SK-N-SH (cell line): Measurements from ENCODE around the gene NSRP1. TPM values are rescaled to one million over a fixed set of nuclear protein-coding genes. Genes with fewer than 3 reads are reported as not detected.

Experiments
- CTCF ChIA-PET: fragments of 300-600, 350-600 bp; formaldehyde crosslinking; extraction: SDS; loops from one replicate; lab custom pipeline; 2021; lab: Yijun Ruan, JAX
- POLR2A ChIA-PET: fragments of 350-600 bp; sonication (Branson Sonifier 250); formaldehyde crosslinking; extraction: SDS; loops from one replicate; lab custom pipeline; 2020; ENCODE audit warnings: antibody characterized with exemption, inconsistent platforms; lab: Yijun Ruan, JAX
- DNase-seq: peaks from one replicate; pipeline ENCODE4 v3.0.0; 2012
- H2AFZ ChIP-seq: fragments of 200-600 bp; sonication (generic); 2 replicates; pipeline ENCODE4 v1.8.1; 2016; ENCODE audit warnings: antibody characterized with exemption, mild to moderate bottlenecking, low read depth
- H3F3A ChIP-seq: fragments of 200-600 bp; sonication (generic); replicated peaks from 2 replicates; pipeline ENCODE3; 2016; ENCODE audit warnings: antibody characterized with exemption, mild to moderate bottlenecking; ENCODE audit not compliant: insufficient read depth
- H3K27ac ChIP-seq, 2 experiments: fragments of 200-500 bp in 1 of 2; fragments of 200-600 bp in 1 of 2; sonication (Bioruptor generic) in 1 of 2; sonication (generic), shearing (Covaris generic) in 1 of 2; 2 replicates each; pipeline versions ENCODE4 v1.5.1 to v1.6.1; 2014 to 2016; ENCODE audit warnings: low read depth in 2 of 2, inconsistent platforms in 1 of 2, low read length in 1 of 2, mild to moderate bottlenecking in 1 of 2, mixed read lengths in 1 of 2
- H3K27me3 ChIP-seq: fragments of 200-600 bp; sonication (generic), shearing (Covaris generic); 2 replicates; pipeline ENCODE4 v1.6.1; 2016; ENCODE audit warnings: mixed run types; ENCODE audit not compliant: insufficient read depth
- H3K36me3 ChIP-seq, 2 experiments: fragments of 200-500 bp in 1 of 2; fragments of 200-600 bp in 1 of 2; sonication (Bioruptor generic) in 1 of 2; sonication (generic) in 1 of 2; replicated peaks in 1 of 2; 2 replicates each; pipeline versions ENCODE3 to v1.5.1; 2014 to 2016; ENCODE audit warnings: low read length in 1 of 2, mild to moderate bottlenecking in 1 of 2; ENCODE audit not compliant: insufficient read depth in 2 of 2, control insufficient read depth in 1 of 2
- H3K4me1 ChIP-seq, 2 experiments: fragments of 200-500 bp in 1 of 2; fragments of 200-600 bp in 1 of 2; sonication (Bioruptor generic) in 1 of 2; sonication (generic), shearing (Covaris generic) in 1 of 2; 2 replicates each; pipeline versions ENCODE4 v1.5.1 to v1.6.1; 2014 to 2016; ENCODE audit warnings: low read depth in 1 of 2, low read length in 1 of 2, mixed run types in 1 of 2; ENCODE audit not compliant: insufficient read depth in 2 of 2, control insufficient read depth in 1 of 2
- H3K4me2 ChIP-seq: fragments of 200-600 bp; sonication (generic), shearing (Covaris generic); 2 replicates; pipeline ENCODE4 v1.6.1; 2017; ENCODE audit warnings: mixed run types
- H3K4me3 ChIP-seq, 2 experiments: fragments of 200-500 bp in 1 of 2; fragments of 200-600 bp in 1 of 2; sonication (Bioruptor generic) in 1 of 2; sonication (generic), shearing (Covaris generic) in 1 of 2; 2 replicates each; pipeline versions ENCODE4 v1.5.1 to v1.8.1; 2014 to 2016; ENCODE audit warnings: low read depth in 2 of 2, inconsistent platforms in 1 of 2, low read length in 1 of 2, mild to moderate bottlenecking in 1 of 2, mixed read lengths in 1 of 2, moderate library complexity in 1 of 2
- H3K79me2 ChIP-seq: fragments of 200-600 bp; sonication (generic); 2 replicates; pipeline ENCODE4 v1.8.1; 2017; ENCODE audit warnings: mild to moderate bottlenecking; ENCODE audit not compliant: insufficient read depth
- H3K9ac ChIP-seq: fragments of 200-600 bp; sonication (generic); 2 replicates; pipeline ENCODE4 v1.6.1; 2017; ENCODE audit warnings: mixed run types
- H3K9me2 ChIP-seq: fragments of 200-600 bp; sonication (generic); 2 replicates; pipeline ENCODE4 v1.6.1; 2017; ENCODE audit warnings: mixed run types
- H3K9me3 ChIP-seq: fragments of 200-600 bp; sonication (generic); 2 replicates; pipeline ENCODE4 v1.6.1; 2017; ENCODE audit warnings: mixed run types, mild to moderate bottlenecking, moderate library complexity
- H4K20me1 ChIP-seq: fragments of 200-600 bp; sonication (generic); 2 replicates; pipeline ENCODE4 v1.6.1; 2017; ENCODE audit warnings: mild to moderate bottlenecking, mixed run types; ENCODE audit not compliant: insufficient read depth
- FOSL2 ChIP-seq: IDR thresholded peaks from 2 replicates; pipeline ENCODE4 v1.4.0; 2012; ENCODE audit warnings: low read depth, mild to moderate bottlenecking, moderate library complexity, borderline replicate concordance
- JUND ChIP-seq: IDR thresholded peaks from 2 replicates; pipeline ENCODE4 v1.4.0; 2012
- NFIC ChIP-seq: IDR thresholded peaks from 2 replicates; pipeline ENCODE4 v1.4.0; 2012; ENCODE audit warnings: borderline replicate concordance
- PBX3 ChIP-seq: IDR thresholded peaks from 2 replicates; pipeline ENCODE4; 2012
- REST ChIP-seq: IDR thresholded peaks from 2 replicates; pipeline ENCODE4 v1.6.1; 2012; ENCODE audit warnings: mild to moderate bottlenecking, low read depth, low read length, moderate library complexity
- TAF1 ChIP-seq: IDR thresholded peaks from 2 replicates; pipeline ENCODE4 v1.6.1; 2012; ENCODE audit warnings: low read depth, mild to moderate bottlenecking, low read length, moderate library complexity, borderline replicate concordance
- TCF12 ChIP-seq: IDR thresholded peaks from 2 replicates; pipeline ENCODE4 v1.4.0; 2012
- TEAD4 ChIP-seq: IDR thresholded peaks from 2 replicates; pipeline ENCODE4 v1.4.0; 2012; ENCODE audit warnings: mild to moderate bottlenecking, borderline replicate concordance; ENCODE audit not compliant: insufficient read depth
- YY1 ChIP-seq: IDR thresholded peaks from 2 replicates; pipeline ENCODE4 v1.4.0; 2012; ENCODE audit warnings: low read depth, mild to moderate bottlenecking
- WGBS: methylation state at CpG from one replicate; pipeline ENCODE4 v1.1.6; 2017; ENCODE audit warnings: low lambda C conversion rate; 5-methylcytosine and 5-hydroxymethylcytosine counted together
- polyA plus RNA-seq, 3 experiments: library from polyadenylated mRNA; depleted of rRNA; stranded (reverse); fragments of >200 nt; gene quantifications; 2 replicates each; pipeline ENCODE4 v1.2.3, GENCODE V29; 2012
- TF ChIP-seq, protein P1 (sequence below): IDR thresholded peaks from 2 replicates; pipeline ENCODE4 v1.4.0; 2012; ENCODE audit warnings: low read depth

Gene NSRP1
- polyA plus RNA-seq, 1 of the 3 experiments (the other 2 are of a cell fraction) = 10.8 TPM

DNA sequence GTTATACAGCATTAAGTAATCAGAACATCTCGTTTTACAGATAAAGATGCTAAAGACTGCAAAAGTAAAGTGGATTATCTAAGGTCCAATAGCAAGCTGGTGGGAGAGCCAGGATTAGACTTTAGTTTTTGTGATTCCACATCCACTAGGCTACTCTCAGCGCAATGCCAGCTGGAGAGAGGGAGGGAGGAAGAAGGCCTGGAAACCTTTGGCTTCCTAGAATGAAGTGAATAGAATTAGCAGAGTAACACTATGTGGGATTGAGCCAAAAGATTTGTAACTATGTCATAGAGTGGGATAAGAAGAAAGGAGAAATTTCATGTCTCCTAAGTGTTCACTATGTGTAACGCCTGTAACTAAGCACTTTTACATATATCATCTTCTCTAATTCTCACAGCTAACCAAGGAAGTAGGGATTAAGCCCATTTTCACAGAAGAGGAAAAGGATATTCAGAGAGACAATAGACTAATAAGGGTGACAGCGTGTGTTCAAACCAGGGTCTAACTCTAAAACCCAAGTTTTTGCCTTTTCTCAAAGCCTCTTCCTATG lies 25.4 kb upstream of the NSRP1 start:
- TF ChIP-seq JUND = no peak
- Histone ChIP-seq H4K20me1 (no peaks in the 10 kb centered on the region), H3K4me3 (no peak overlapping the region; a peak in 1 of 4 replicates), H3K9ac (no peak overlapping the region; the same call in 1 of the 2 replicates), H3K4me2 (peak overlapping the region; percentile 43; the same call in 1 of the 2 replicates), H3K4me1 (peaks cover 0 to 31% of the 10 kb centered on the region in 2 experiments; a peak in 2 of 4 replicates), H3K36me3 (no peaks in the 10 kb centered on the region), H3K9me3 (no peaks in the 10 kb centered on the region), H3F3A (peaks cover 25% of the 10 kb centered on the region), H3K79me2 (no peaks in the 10 kb centered on the region), H3K9me2 (no peaks in the 10 kb centered on the region), H3K27me3 (no peaks in the 10 kb centered on the region), H2AFZ (peak overlapping the region; percentile 61; the same call in 1 of the 2 replicates), H3K27ac (peak overlapping the region in 1 of 2 experiments; percentile 70; a peak in 3 of 4 replicates)
- 84% methylated on average over 4 of the region's 4 CpGs for WGBS
- CTCF ChIA-PET = interaction anchor here (0.8 to 3.6 kb wide), 6 partner anchors 13 to 519 kb away, joined by 3 to 42 read pairs (median 4); no protein-coding TSS in a partner anchor
- DNase-seq = no peak
- POLR2A ChIA-PET = no interaction called here

DNA sequence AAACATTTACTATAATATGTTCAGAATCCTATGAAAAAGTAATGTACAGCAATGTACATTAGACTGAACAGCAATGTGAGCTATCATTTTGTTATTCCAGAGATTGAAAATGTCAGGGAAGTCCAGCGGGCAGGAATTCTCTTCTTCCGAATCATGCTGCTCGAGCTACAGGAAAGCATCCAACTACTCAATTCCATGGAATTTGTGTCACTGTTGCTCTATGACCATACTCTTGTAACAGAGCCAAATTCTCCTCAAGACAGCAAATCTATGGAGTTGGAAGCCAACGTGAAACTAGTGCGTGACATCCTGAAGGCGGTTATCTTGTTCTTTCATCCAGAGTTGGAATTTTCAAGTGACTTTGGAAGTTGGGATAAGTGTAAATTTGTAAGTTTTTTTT lies 24.8 kb upstream of the NSRP1 start:
- Histone ChIP-seq H4K20me1 (no peaks in the 10 kb centered on the region), H3K4me3 (no peak overlapping the region; a peak in 1 of 4 replicates), H3F3A (peaks cover 25% of the 10 kb centered on the region), H3K36me3 (no peaks in the 10 kb centered on the region)
- WGBS = 31% methylated on average over 6 of the region's 6 CpGs
- POLR2A ChIA-PET = no interaction called here
- CTCF ChIA-PET = interaction anchor here (0.8 to 3.6 kb wide), 9 partner anchors 13 to 519 kb away, joined by 3 to 42 read pairs (median 6); no protein-coding TSS in a partner anchor
- TF ChIP-seq JUND (peak; percentile 34; the same call in 1 of the 2 replicates), YY1 (no peak), NFIC (peak; percentile 82), TEAD4 (peak; percentile 55; the same call in 1 of the 2 replicates), TAF1 (no peak), PBX3 (peak; percentile 48; the same call in 1 of the 2 replicates), REST (0 out of 2 replicates have a peak, but pooled peaks have one; percentile 46), TCF12 (peak; percentile 34; the same call in 1 of the 2 replicates), FOSL2 (peak; percentile 48; the same call in 1 of the 2 replicates)
- TF ChIP-seq, protein P1, sequence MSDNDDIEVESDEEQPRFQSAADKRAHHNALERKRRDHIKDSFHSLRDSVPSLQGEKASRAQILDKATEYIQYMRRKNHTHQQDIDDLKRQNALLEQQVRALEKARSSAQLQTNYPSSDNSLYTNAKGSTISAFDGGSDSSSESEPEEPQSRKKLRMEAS = 0 out of 2 replicates have a peak, but pooled peaks have one; percentile 25
- TF ChIP-seq, all 33 proteins: peak for 8
- no peaks in the 10 kb centered on the region for H3K9me3 ChIP-seq
- H3K27ac ChIP-seq = peak overlapping the region in 1 of 2 experiments; percentile 70; a peak in 3 of 4 replicates
- peaks cover 0 to 31% of the 10 kb centered on the region in 2 experiments; a peak in 2 of 4 replicates for H3K4me1 ChIP-seq
- H2AFZ ChIP-seq = peak overlapping the region; percentile 61; the same call in 1 of the 2 replicates
- no peak overlapping the region; the same call in 1 of the 2 replicates for H3K9ac ChIP-seq
- H3K27me3 ChIP-seq = no peaks in the 10 kb centered on the region
- no peaks in the 10 kb centered on the region for H3K79me2 ChIP-seq
- DNase-seq = no peak
- H3K9me2 ChIP-seq = no peaks in the 10 kb centered on the region
- peak overlapping the region; percentile 43; the same call in 1 of the 2 replicates for H3K4me2 ChIP-seq
